ENCODE data around the gene PRKCD. TPM values are rescaled to one million over a fixed set of nuclear protein-coding genes. Genes with fewer than 3 reads are reported as not detected.

Gene PRKCD
- 11.0 TPM for total RNA-seq

GRCh38 chr3:53160660-53161449 lies at the start of gene PRKCD:
PRKCD (plus strand) TSS chr3:53161209; CDS start chr3:53178423, 17,214 bp downstream.
- no peak for DNase-seq

GRCh38 chr3:53111822-53112221 lies 49.2 kb upstream of the PRKCD start:
- peak; percentile 30 for DNase-seq

GRCh38 chr3:53113293-53114010 lies 47.6 kb upstream of the PRKCD start:
- DNase-seq: no peak

GRCh38 chr3:53114011-53114400 lies 47.0 kb upstream of the PRKCD start:
- peak; percentile 57 for DNase-seq

GRCh38 chr3:53114412-53115074 lies 46.5 kb upstream of the PRKCD start:
- no peak for DNase-seq

- no peak for DNase-seq
Observed at GRCh38 chr3:53116956-53117355, 44.1 kb upstream of the PRKCD start.

- DNase-seq: no peak
Observed at GRCh38 chr3:53120336-53120735, 40.7 kb upstream of the PRKCD start.

- no peak for DNase-seq
Observed at GRCh38 chr3:53122255-53122932, 38.6 kb upstream of the PRKCD start.

- no peak for DNase-seq
Observed at GRCh38 chr3:53122933-53123305, 38.1 kb upstream of the PRKCD start.

- DNase-seq: no peak
Observed at GRCh38 chr3:53123510-53123909, 37.5 kb upstream of the PRKCD start.

GRCh38 chr3:53123953-53124352 lies 37.1 kb upstream of the PRKCD start:
- no peak for DNase-seq

- no peak for DNase-seq
Observed at GRCh38 chr3:53126601-53127000, 34.4 kb upstream of the PRKCD start.

- no peak for DNase-seq
Observed at GRCh38 chr3:53129344-53129743, 31.7 kb upstream of the PRKCD start.

- DNase-seq: peak; percentile 84
Observed at GRCh38 chr3:53130179-53131061, 30.6 kb upstream of the PRKCD start, which contains the start of gene RFT1. RFT1 (minus strand) TSS chr3:53130435; CDS start chr3:53130400, 35 bp downstream.

- DNase-seq: no peak
Observed at GRCh38 chr3:53131096-53131495, 29.9 kb upstream of the PRKCD start.

- DNase-seq: no peak
Observed at GRCh38 chr3:53132347-53132746, 28.7 kb upstream of the PRKCD start.

- DNase-seq: no peak
Observed at GRCh38 chr3:53134631-53135232, 26.3 kb upstream of the PRKCD start.

GRCh38 chr3:53137221-53137620 lies 23.8 kb upstream of the PRKCD start:
- DNase-seq: no peak

GRCh38 chr3:53137835-53138446 lies 23.1 kb upstream of the PRKCD start:
- DNase-seq: no peak
